Breast epithelium (tissue), 3 donors: Measurements from ENCODE around the gene KCNQ2.

Source experiments
- CTCF ChIP-seq, 3 donors: fragments of 450-650 bp; IDR thresholded peaks; one replicate each; pipeline ENCODE4 v1.5.1; 2016 to 2017; ENCODE audit warnings: antibody characterized with exemption in 3 of 3, mild to moderate bottlenecking in 3 of 3, moderate library complexity in 3 of 3
- POLR2AphosphoS5 ChIP-seq, 3 donors: sonication (generic); formaldehyde crosslinking; IDR thresholded peaks; one replicate each; pipeline ENCODE4 v1.6.1; 2017; ENCODE audit warnings: antibody characterized with exemption in 3 of 3

GRCh38 chr20:63357921-63358905, 114.2 kb downstream of the KCNQ2 start:
- TF ChIP-seq POLR2AphosphoS5 (IDR thresholded peaks at IDR 0.05) (no peak), CTCF (IDR thresholded peaks at IDR 0.05) (no peak)
